NCI-H2196 (cell line): ENCODE data around the gene SPHK2.
"Not testable (repeated sequence)": the region's sequence is repeated elsewhere in the genome, so short reads cannot be mapped to it uniquely, and the experiment has no call there.

Experiments used
- DNase-seq: peaks from one replicate; lab custom pipeline; 2025; ENCODE audit not compliant: unreplicated experiment; lab: John Stamatoyannopoulos, UW

The SPHK2 gene

DNA sequence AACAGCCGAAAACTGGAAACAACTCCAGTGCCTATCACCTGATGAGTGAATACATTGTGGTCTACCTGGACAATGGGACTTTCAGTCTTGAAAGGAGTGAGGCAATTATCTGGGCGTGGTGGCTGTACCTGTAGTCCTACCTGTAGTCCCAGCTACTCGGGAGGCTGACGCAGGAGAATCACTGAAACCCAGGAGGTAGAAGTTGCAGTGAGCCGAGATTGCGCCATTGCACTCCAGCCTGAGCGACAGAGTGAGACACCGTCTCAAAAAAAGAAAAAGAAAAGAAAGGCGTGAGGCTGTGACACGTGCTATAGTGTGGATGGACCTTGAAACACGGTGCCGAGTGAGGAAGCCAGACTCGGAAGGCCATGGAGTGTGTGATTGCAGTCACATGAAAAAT is 57.6 kb downstream of the SPHK2 start:
- no peak for DNase-seq

GRCh38 chr19:48678201-48678600 is 58.9 kb downstream of the SPHK2 start:
- DNase-seq: no peak

DNA sequence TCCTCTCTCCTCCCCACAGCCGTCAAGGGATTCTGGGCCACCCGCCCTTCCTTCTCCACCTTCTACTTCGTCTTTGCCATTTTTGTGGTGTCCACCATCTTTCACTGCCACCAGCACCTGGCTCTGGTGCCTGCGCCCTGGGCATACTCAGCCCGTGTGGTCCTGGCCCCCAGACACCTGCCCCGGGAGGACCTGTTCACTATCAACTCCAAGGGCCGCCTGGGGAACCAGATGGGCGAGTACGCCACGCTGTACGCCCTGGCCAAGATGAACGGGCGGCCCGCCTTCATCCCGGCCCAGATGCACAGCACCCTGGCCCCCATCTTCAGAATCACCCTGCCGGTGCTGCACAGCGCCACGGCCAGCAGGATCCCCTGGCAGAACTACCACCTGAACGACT is 60.7 kb downstream of the SPHK2 start:
- DNase-seq: not testable (repeated sequence)
